ENCODE data around the gene TMPRSS9.
"Not testable (repeated sequence)": the region's sequence is repeated elsewhere in the genome, so short reads cannot be mapped to it uniquely, and the experiment has no call there.

TMPRSS9 gene

GRCh38 chr19:2343289-2343982, 16.6 kb upstream of the TMPRSS9 start:
- no peak for DNase-seq

DNA sequence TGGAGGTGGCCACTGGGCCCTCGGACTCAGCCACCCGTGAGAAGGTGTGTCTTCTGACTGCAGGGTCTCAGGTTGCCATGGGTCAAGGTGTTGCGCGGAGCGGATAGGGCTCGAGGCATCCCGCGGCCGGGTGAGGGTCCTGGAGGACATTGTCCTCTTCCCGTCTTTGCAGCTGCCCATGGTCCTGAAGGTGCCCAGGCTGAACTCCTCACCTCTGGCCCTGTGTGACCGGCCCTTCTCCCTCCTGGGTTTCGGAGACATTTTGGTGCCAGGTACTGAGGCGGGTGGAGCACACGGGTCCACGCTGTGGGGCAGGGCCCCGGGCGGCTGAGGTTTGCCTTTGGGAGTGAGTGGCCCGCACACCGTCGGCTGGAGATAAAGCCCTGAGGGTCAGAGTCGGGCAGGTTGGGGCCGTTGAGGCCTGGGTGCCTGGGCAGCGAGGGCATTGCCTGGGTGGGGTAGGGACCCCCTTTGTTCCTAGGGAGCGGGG, 15.6 kb upstream of the TMPRSS9 start:
- DNase-seq = no peak

DNA sequence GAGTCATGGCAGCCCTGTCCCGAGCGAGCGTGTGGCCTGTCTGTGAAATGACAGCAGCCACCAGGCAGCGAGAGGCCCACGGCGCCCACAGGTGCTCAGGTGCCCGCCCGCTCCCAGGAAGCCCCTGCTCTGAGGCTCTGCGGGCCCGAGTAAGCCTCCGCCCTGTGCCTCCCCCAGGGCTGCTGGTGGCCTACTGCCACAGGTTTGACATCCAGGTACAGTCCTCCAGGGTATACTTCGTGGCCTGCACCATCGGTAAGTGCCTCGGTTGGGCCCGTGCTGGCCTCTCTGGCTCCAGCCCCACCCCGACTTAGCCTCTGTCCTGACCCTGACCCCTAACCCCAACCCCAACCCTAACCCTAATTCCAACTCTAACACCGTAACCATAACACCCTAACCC, 15.0 kb upstream of the TMPRSS9 start:
- no peak for DNase-seq

DNA sequence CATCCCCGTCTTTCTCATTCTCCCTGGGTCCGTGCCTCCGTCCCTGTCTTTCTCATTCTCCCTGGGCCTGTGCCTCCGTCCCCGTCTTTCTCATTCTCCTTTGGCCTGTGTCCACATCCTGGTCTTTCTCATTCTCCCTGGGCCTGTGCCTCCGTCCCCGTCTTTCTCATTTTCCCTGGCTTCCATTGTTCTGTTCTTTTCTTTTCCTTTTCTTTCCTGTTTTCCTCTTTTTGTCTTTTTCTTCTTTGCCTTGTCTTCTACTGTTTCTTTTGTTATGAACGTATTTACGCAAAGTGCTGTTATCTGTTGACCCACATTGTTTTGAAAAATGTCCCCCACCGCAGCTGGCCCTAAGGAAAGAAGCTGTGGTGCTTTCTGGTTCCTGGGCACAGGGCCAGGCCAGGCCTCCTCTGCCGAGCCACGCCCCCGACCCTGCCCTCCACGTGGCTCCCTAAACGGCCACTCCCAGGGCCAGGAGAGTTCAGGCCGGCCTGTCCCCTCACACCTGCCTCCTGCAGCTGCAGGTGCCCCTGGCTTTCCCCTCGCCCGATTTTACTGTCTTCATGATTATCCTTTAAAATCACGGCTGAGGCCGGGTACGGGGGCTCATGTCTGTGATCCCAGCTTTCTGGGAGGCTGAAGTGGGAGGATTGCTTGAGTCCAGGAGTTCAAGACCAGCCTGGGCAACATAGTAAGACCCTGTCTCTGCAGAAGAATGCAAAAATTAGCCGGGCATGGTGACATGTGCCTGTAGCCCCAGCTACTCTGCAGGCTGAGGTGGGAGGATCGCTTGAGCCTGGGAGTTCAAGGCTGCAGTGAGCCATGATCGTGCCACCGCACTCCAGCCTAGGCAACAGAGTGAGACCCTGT, 14.0 kb upstream of the TMPRSS9 start:
- no peak for DNase-seq

DNA sequence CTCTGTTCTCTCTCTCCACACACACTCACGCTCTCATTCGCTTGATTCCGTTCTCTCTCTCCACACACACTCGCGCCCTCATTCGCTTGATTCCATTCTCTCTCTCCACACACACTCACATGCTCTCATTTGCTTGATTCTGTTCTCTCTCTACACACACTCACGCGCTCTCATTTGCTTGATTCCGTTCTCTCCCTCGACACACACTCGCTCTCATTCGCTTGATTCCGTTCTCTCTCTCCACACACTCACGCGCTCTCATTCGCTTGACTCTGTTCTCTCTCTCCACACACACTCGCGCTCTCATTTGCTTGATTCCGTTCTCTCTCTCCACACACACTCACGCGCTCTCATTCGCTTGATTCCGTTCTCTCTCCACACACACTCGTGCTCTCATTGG, 10.2 kb upstream of the TMPRSS9 start:
- DNase-seq = not testable (repeated sequence)

DNA sequence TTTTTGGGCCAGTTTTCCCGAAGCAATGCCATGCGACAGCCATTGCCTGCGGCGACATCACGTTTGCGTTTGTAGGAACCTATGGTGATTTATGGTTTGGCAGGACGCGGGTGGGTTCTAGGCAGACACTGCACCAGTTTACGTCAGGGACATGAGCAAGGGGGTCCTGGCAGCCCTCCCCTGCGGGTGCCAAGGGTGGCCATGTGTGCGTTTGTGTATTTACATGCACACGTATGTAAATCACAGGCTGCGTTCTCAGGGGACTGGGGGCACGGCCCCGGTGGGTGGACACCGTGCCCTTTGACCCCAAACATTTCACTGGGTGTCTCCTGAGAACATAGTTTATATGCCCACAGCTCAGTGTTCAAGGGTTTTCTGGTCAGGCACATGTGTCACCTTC, 9.4 kb upstream of the TMPRSS9 start:
- no peak for DNase-seq

GRCh38 chr19:2351591-2351990, 8.5 kb upstream of the TMPRSS9 start:
- no peak for DNase-seq

DNA sequence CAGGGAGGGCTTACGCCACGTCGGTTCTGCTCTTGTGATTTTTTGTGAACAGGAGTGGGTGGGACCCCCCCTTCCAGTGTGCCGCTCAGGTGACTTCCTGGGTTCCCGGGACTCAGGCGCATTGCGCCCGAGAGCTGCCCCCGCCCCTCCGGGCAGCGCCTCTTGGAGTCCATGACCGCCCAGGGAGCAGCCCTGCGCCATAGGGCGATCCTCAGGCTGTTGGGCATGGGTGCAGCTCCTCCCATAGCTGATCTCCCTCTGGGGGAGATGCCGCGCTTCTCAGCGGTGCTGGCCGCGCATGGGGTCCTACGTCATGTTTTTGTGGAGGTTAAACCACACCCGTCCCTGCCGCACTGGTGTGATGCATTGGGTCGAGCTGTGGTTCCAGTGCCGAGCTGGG, 7.9 kb upstream of the TMPRSS9 start:
- DNase-seq = no peak

DNA sequence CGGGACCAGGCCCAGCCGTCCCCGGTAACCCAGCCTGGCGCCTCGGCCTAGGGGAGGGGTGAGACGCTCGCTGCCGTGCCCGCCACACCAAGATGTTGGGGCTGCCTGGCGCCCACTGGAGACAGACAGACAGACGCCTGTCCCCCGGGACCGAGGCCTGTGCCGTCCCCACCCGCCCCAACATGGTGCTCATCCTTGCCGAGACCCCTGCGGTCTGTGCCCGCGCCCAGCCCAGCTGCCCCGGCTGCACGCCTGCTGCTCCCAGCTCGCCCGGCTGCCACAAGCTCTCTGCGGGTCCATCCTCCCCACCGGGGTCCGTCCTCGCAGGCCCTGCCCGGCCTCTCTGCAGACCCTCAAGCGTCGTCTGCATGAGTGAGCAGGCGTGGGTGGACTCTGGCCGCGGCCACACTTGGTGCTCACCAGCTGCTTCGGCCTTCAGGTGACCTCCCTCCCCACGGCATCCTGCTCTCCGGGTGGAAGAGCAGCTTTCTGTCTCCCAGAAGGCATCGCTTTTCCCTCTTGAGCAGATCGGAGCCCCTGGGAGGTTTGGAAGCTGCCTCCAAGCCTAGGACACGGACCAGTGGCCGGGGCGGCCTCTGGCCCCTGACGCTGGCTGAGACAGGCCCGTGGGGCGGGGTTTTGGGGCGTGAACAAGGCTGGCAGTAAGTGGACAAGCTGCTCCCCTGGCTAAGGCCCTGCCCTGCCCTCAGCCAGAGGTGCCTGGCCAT, 6.7 kb upstream of the TMPRSS9 start:
- no peak for DNase-seq

GRCh38 chr19:2353887-2354592, 6.0 kb upstream of the TMPRSS9 start:
- DNase-seq = no peak

DNA sequence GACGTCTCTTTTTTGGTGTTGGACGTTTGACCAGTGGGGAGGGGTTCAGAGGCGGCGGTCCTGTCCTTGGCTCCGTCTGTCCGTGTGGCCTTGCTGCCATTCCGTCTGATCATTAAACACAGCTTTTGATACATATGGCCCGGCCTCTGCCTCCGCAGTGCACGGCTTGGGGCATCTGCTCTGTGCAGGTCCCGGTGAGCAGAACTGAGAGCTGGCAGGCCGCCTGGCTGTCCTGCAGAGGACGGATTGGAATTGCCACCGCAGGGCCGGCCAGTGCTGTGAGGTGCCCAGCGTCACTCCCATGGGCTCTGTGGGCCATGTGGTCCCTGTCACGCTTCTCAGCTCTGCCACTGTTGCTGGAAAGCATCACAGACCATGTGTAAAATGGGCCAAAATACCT, 5.4 kb upstream of the TMPRSS9 start:
- no peak for DNase-seq

DNA sequence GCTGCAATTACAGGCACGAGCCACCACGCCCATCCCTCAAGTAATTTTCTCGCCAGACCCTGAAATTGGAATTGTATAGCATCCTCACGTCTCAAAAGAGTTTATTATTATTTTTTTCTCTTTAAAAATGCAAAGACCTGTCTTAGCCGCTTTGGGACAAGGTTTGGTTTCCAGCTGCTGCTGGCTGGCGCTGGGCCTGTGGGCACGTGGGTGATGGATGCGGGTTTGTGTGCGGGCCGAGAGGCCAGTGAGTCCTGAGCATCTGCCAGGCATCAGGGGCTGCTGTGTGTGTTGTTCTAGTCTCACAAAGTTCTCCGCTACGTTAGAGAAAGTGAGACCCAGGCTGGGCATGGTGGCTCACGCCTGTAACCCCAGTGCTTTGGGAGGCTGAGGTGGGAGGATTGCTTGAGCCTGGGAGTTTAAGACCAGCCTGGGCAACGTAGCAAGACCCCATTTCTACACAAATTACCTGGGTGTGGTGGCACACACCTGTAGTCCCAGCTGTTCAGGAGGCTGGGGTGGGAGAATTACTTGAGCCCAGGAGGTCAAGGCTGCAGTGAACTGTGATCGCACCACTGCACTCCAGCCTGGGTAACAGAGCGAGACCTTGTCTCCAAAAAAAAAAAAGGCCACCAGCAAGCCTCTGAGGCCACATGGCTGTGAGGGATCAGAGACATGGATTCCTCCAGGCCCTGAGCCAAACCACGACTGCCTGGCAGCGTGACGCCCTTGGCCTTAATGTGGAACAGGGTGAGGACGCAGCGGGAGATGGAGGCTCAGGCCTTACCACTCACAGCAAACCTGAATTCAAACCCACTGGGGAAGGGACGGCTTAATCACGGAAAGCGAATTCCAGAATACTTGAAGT, 4.7 kb upstream of the TMPRSS9 start:
- DNase-seq = no peak

- no peak for DNase-seq
These were observed 3.9 kb upstream of the TMPRSS9 start for GRCh38 chr19:2356036-2356646.

- no peak for DNase-seq
These were observed 2.5 kb upstream of the TMPRSS9 start for GRCh38 chr19:2357279-2358206.

- no peak for DNase-seq
These were observed 1.4 kb upstream of the TMPRSS9 start for GRCh38 chr19:2358548-2359173.

DNA sequence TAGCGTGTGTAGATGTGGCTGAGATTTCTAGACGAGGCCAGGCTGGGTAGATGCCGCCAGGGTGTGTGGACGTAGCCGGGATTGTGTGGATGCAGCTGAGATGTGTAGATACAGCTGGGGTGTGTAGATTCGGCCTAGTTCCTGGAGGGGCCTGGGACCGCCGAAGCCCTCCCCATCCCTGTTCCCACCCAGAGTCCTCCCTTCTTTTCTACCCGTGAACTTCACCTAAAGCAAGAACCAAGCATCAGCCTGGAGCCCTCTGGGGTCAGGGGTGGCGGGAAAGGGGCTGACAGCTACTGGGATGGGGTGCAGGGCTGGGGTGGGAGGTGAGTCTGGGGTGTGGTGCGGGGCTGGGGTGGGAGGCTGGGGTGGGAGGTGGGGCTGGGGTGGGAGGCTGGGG, 768 bp downstream of the TMPRSS9 start:
- DNase-seq = no peak

GRCh38 chr19:2361246-2362045, 1.4 kb downstream of the TMPRSS9 start:
- no peak for DNase-seq

- DNase-seq = no peak
These were observed 2.2 kb downstream of the TMPRSS9 start for GRCh38 chr19:2362046-2362969.

All from CD4-positive, alpha-beta T cell treated with Interleukin-4 for 1 hour (primary cell).